Sigmoid colon (tissue), 3 donors: ENCODE measurements around the gene TEX12.

Source experiments
- POLR2A ChIP-seq, 2 donors: fragments of 450-650 bp; IDR thresholded peaks; one replicate each; pipeline ENCODE4 v1.6.1; 2016; ENCODE audit warnings: antibody characterized with exemption in 2 of 2, mild to moderate bottlenecking in 2 of 2, moderate library complexity in 2 of 2
- TF ChIP-seq, protein P1 (sequence below), 4 experiments: fragments of 450-650 bp in 3 of 4; fragments of 200-600 bp in 1 of 4; IDR thresholded peaks; one replicate each; pipeline ENCODE4 v1.5.1; 2016 to 2019; ENCODE audit warnings: antibody characterized with exemption in 4 of 4, mild to moderate bottlenecking in 3 of 4, moderate library complexity in 2 of 4

DNA sequence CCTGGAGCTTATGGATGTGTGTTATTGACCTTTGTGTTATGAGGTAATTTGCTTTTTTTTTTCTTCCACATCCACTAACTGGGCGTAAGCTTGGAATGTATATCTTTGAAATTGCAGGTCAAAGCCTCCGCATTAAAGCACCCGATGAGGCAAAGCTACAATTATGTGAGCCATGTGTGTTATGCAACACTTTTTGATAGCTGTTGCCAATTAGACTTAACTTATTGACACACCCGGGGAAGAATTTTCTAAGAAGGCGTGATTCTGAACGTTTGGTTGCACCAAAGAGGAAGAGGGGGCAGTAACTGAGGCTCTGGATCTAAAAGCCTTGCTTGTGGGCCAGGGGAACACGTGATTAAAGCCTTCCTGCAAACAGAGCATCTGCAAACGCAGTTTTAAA lies 610 bp upstream of the TEX12 start:
- TF ChIP-seq, protein P1, sequence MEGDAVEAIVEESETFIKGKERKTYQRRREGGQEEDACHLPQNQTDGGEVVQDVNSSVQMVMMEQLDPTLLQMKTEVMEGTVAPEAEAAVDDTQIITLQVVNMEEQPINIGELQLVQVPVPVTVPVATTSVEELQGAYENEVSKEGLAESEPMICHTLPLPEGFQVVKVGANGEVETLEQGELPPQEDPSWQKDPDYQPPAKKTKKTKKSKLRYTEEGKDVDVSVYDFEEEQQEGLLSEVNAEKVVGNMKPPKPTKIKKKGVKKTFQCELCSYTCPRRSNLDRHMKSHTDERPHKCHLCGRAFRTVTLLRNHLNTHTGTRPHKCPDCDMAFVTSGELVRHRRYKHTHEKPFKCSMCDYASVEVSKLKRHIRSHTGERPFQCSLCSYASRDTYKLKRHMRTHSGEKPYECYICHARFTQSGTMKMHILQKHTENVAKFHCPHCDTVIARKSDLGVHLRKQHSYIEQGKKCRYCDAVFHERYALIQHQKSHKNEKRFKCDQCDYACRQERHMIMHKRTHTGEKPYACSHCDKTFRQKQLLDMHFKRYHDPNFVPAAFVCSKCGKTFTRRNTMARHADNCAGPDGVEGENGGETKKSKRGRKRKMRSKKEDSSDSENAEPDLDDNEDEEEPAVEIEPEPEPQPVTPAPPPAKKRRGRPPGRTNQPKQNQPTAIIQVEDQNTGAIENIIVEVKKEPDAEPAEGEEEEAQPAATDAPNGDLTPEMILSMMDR (IDR thresholded peaks at IDR 0.05) = no peak
- TF ChIP-seq POLR2A (IDR thresholded peaks at IDR 0.05) = no peak
